Naive thymus-derived CD4-positive, alpha-beta T cell (primary cell): ENCODE results near the gene METAP2. TPM values are rescaled to one million over a fixed set of nuclear protein-coding genes. Genes with fewer than 3 reads are reported as not detected.
A peak's percentile ranks its signal among the peaks of the same experiment; 100 is the strongest.

Experiments used
- ATAC-seq: fragments of 150-1000 bp; cut with Tn5 transposase; 2 replicates; pipeline ENCODE4 v1.10.0; 2021; ENCODE audit warnings: mild to moderate bottlenecking, moderate library complexity
- CTCF ChIA-PET: fragments of 350-600 bp; sonication (Branson Sonifier 250); formaldehyde crosslinking; loops from one replicate; lab custom pipeline; 2021; ENCODE audit warnings: antibody characterized with exemption; lab: Charles Lee
- POLR2A ChIA-PET: fragments of 350-600 bp; sonication (Branson Sonifier 250); formaldehyde crosslinking; loops from one replicate; lab custom pipeline; 2021; ENCODE audit warnings: antibody characterized with exemption, inconsistent platforms; lab: Charles Lee
- DNase-seq, 9 donors: peaks; one replicate each; pipeline versions ENCODE4 v3.0.0 to v3.0.0-alpha.2; 2020 to 2022; ENCODE audit warnings: mixed read lengths in 1 of 9
- H3K27ac ChIP-seq: one replicate; pipeline ENCODE4 v1.7.0; 2013; ENCODE audit warnings: mild to moderate bottlenecking, low read depth, low read length, moderate library complexity
- H3K27me3 ChIP-seq, 2 donors: one replicate each; pipeline ENCODE4 v1.7.0; 2013; ENCODE audit warnings: low read length in 2 of 2, mild to moderate bottlenecking in 2 of 2, moderate library complexity in 2 of 2; ENCODE audit not compliant: control insufficient read depth in 2 of 2, insufficient read depth in 2 of 2
- H3K36me3 ChIP-seq, 3 experiments: 1 replicate in 2 of 3; 2 replicates in 1 of 3; pipeline ENCODE4 v1.7.0; 2013; ENCODE audit warnings: low read length in 3 of 3, mild to moderate bottlenecking in 3 of 3, moderate library complexity in 1 of 3; ENCODE audit not compliant: insufficient read depth in 3 of 3, control insufficient read depth in 2 of 3
- H3K4me1 ChIP-seq, 2 donors: one replicate each; pipeline ENCODE4 v1.7.0; 2013; ENCODE audit warnings: low read length in 2 of 2, mild to moderate bottlenecking in 2 of 2, moderate library complexity in 1 of 2; ENCODE audit not compliant: control insufficient read depth in 2 of 2, insufficient read depth in 2 of 2
- H3K4me3 ChIP-seq: 2 replicates; pipeline ENCODE4 v1.7.0; 2013; ENCODE audit warnings: mild to moderate bottlenecking, low read length
- H3K9me3 ChIP-seq, 3 experiments: 1 replicate in 2 of 3; 2 replicates in 1 of 3; pipeline ENCODE4 v1.7.0; 2013; ENCODE audit warnings: low read length in 3 of 3; ENCODE audit not compliant: control insufficient read depth in 2 of 3
- H3K27ac Mint-ChIP-seq, 9 donors: one replicate each; pipeline ENCODE4 v1.8.0; 2020 to 2022; ENCODE audit warnings: mixed read lengths in 9 of 9, mild to moderate bottlenecking in 8 of 9, moderate library complexity in 5 of 9, inconsistent platforms in 2 of 9
- H3K27me3 Mint-ChIP-seq, 5 donors: one replicate each; pipeline ENCODE4 v1.8.0; 2021 to 2022; ENCODE audit warnings: mixed read lengths in 5 of 5, mild to moderate bottlenecking in 1 of 5
- H3K36me3 Mint-ChIP-seq, 5 donors: one replicate each; pipeline ENCODE4 v1.8.0; 2020 to 2022; ENCODE audit warnings: mixed read lengths in 5 of 5, mild to moderate bottlenecking in 3 of 5, inconsistent platforms in 1 of 5
- H3K4me1 Mint-ChIP-seq, 7 donors: one replicate each; pipeline ENCODE4 v1.8.0; 2020 to 2022; ENCODE audit warnings: mixed read lengths in 7 of 7, mild to moderate bottlenecking in 3 of 7, inconsistent platforms in 1 of 7
- H3K4me3 Mint-ChIP-seq, 10 donors: one replicate each; pipeline ENCODE4 v1.8.0; 2020 to 2022; ENCODE audit warnings: mild to moderate bottlenecking in 10 of 10, mixed read lengths in 10 of 10, moderate library complexity in 6 of 10, inconsistent platforms in 2 of 10
- H3K9me3 Mint-ChIP-seq, 11 donors: one replicate each; pipeline ENCODE4 v1.8.0; 2020 to 2022; ENCODE audit warnings: mixed read lengths in 11 of 11, mild to moderate bottlenecking in 4 of 11, inconsistent platforms in 1 of 11, moderate library complexity in 1 of 11
- intact Hi-C, 2 donors: fragments of 100-400 bp; cut with micrococcal nuclease; formaldehyde crosslinking; loops; one replicate each; pipeline ENCODE4 v1.15.1; 2023
- polyA plus RNA-seq, 2 donors: library from polyadenylated mRNA; unstranded; fragments of 300-500 nt; fragmentation: Illumina TruSeq; gene quantifications; one replicate each; pipeline ENCODE4 v1.2.3, GENCODE V29; 2021
- total RNA-seq, 6 experiments: library from RNA in 5 of 6; stranded (reverse) in 5 of 6; gene quantifications; 1 replicate in 5 of 6; 2 replicates in 1 of 6; pipeline ENCODE4 v1.2.3 and lab custom pipeline; 2021 to 2026

METAP2 gene
- total and polyA plus RNA-seq, 7 experiments from 2014 or later = 37.8 to 79.9 (median 50.2) TPM

DNA sequence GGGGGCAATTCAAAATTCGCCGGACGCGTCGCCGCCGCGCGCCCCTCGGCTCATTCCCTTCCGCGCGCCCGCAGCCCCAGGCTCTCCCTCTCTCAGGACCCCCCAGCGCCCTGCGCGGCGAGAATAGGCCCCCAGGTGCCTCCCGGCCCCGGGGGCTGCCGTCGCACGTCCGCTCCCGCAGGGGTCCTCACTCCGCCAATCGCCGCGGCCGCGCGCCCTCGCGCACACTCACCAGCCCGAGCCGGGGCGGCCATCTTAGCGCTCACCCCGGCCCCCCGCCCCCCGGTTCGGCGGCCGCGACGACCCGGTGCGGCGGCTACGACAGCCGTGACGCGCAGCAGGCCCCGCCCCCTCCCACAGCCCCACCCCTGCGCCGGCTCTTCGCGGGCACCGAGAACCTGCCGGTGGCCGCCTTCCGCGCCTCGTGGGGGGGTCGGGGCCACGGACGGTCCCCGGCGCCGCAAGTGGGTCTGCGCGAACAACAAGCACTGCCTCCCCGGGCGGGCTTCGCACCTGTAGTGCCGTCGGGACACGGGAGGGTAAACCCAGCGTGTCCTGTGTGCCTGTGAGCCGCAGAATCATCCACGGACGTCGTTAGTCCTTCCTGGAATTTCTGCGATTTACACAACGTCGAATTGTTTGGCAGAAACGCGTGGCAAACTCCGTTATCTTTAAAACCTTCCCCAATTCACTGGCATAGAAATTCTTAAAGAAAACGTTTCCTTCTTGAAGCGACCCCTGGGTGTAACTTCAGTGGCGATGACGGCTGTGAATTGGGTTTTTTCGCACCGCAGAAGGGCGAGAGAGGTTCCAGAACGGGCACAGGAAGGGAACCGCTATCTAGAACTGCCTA is 74.8 kb downstream of the METAP2 start:
- ATAC-seq (peak; percentile 94), DNase-seq (peak; percentile 66 to 81 (median 77))
- no peaks in the 10 kb centered on the region for H3K27me3 ChIP-seq
- Mint-ChIP-seq H3K4me1 (peaks cover 36 to 73% (median 61%) of the 10 kb centered on the region in 7 donors), H3K27ac (peak overlapping the region; percentile 70 to 98 (median 94)), H3K27me3 (peaks cover 0 to 22% (median 7%) of the 10 kb centered on the region in 5 donors), H3K9me3 (peaks cover 0 to 6% (median 2%) of the 10 kb centered on the region in 11 donors), H3K36me3 (peaks cover 0 to 5% (median 0%) of the 10 kb centered on the region in 5 donors), H3K4me3 (peak overlapping the region; percentile 89 to 96 (median 94))
- no peaks in the 10 kb centered on the region for H3K9me3 ChIP-seq
- CTCF ChIA-PET = no interaction called here
- peaks cover 6 to 23% of the 10 kb centered on the region in 2 donors for H3K4me1 ChIP-seq
- intact Hi-C loops = loop anchor here (1.0 to 10.0 kb wide), 14 partner anchors 74 to 1874 kb away; partner anchors contain the start of genes FGD6 (in 2 of the 2), METAP2 (in 2 of the 2), NR2C1 (in 2 of the 2) and VEZT (in 2 of the 2)
- H3K27ac ChIP-seq = peak overlapping the region; percentile 96
- POLR2A ChIA-PET = interaction anchor here (1.6 to 1.7 kb wide), 2 partner anchors 73 to 75 kb away, joined by 4 to 14 read pairs; partner anchors contain the start of gene METAP2
- H3K36me3 ChIP-seq = peaks cover 0 to 8% (median 0%) of the 10 kb centered on the region in 3 experiments
- peak overlapping the region; percentile 75 for H3K4me3 ChIP-seq

DNA sequence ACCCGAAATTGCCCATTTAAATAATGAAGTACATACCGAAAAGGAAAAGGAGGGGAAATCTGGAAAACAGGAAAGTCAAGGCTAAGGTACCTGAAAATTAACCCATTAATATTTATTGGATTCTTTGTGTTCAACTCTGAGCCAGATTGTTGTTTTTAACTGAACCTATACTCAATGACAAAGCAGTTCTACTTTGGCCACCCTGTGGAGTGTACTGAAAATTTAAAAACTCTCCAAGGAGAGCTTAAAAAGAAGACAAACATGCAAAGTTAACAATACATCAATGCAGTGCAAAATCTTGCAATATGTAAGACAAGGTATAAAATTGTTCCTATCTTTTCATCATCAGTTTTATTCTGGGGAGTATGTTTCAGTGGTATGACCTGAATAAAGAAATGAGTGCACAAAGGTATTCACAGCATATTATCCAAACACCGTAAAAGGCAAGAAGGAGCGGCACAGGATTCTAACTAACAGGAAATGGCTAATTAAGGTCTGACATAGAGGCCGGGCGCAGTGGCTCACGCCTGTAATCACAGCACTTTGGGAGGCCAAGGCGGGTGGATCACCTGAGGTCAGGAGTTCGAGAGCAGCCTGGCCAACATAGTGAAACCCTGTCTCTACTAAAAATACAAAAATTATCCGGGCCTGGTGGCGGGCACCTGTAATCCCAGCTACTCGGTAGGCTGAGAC is 75.6 kb downstream of the METAP2 start:
- ATAC-seq (no peak), DNase-seq (peak in 1 of 9 donors; percentile 25)
- H3K4me1 ChIP-seq = peaks cover 6 to 30% of the 10 kb centered on the region in 2 donors
- Mint-ChIP-seq H3K9me3 (peaks cover 0 to 6% (median 2%) of the 10 kb centered on the region in 11 donors), H3K4me1 (peaks cover 36 to 81% (median 69%) of the 10 kb centered on the region in 7 donors), H3K27me3 (peaks cover 0 to 22% (median 7%) of the 10 kb centered on the region in 5 donors), H3K36me3 (peaks cover 0 to 5% (median 0%) of the 10 kb centered on the region in 5 donors), H3K4me3 (peak overlapping the region; percentile 89 to 96 (median 94)), H3K27ac (peak overlapping the region; percentile 69 to 98 (median 93))
- peak overlapping the region; percentile 75 for H3K4me3 ChIP-seq
- CTCF ChIA-PET = no interaction called here
- H3K27me3 ChIP-seq = no peaks in the 10 kb centered on the region
- peaks cover 0 to 8% (median 0%) of the 10 kb centered on the region in 3 experiments for H3K36me3 ChIP-seq
- POLR2A ChIA-PET = interaction anchor here (1.4 kb wide), 1 partner anchor 76 kb away, joined by 5 read pairs; the partner anchor contains the start of gene METAP2
- intact Hi-C loops = loop anchor here (2.0 to 10.0 kb wide), 10 partner anchors 75 to 1977 kb away; partner anchors contain the start of genes NEDD1 (in 2 of the 2), CEP83 (in 1 of the 2), CRADD (in 1 of the 2) and FGD6 (in 1 of the 2)
- no peaks in the 10 kb centered on the region for H3K9me3 ChIP-seq
- peak overlapping the region; percentile 96 for H3K27ac ChIP-seq

DNA sequence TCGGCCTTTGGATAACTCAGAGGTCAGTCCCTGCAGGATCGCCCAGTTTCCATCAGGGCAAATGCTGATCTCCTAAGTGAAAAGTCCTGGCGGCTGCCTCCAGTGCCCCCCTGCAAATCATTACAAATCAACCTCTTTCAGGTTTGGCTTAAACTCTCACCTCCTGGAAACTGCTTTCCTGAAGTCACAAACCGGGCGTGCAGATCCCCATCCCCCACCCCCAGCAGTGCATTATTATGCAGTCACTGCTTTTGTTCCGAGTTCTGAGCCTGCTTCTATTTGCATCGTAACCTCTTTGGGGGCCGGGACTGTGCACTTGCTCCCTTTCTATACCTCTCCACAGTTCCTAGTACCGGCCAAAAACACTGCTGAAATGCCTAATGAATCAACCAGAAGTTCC is 77.4 kb downstream of the METAP2 start, which contains the start of gene USP44:
Gene USP44 (minus strand): TSS at position 172 of the 400 bp plus-strand sequence. CDS start 17,220 bp downstream, outside the sequence.
- peaks cover 36 to 77% (median 61%) of the 10 kb centered on the region in 7 donors for H3K4me1 Mint-ChIP-seq
- DNase-seq = peak in 1 of 9 donors; percentile 25
- H3K27me3 ChIP-seq = no peaks in the 10 kb centered on the region
- H3K9me3 Mint-ChIP-seq = peaks cover 0 to 6% (median 2%) of the 10 kb centered on the region in 11 donors
- H3K27me3 Mint-ChIP-seq = peaks cover 0 to 22% (median 7%) of the 10 kb centered on the region in 5 donors
- no peak for ATAC-seq
- H3K36me3 Mint-ChIP-seq = peaks cover 0 to 5% (median 0%) of the 10 kb centered on the region in 5 donors
- intact Hi-C loops = loop anchor here in 1 of 2 donors (5.0 kb wide), 2 partner anchors 1356 to 1979 kb away; partner anchors contain the start of genes NEDD1 and SOCS2
- H3K36me3 ChIP-seq = peaks cover 0 to 8% (median 0%) of the 10 kb centered on the region in 3 experiments
- H3K4me1 ChIP-seq = peaks cover 6 to 33% of the 10 kb centered on the region in 2 donors
- ChIA-PET POLR2A (interaction anchor here (0.9 to 1.4 kb wide), 2 partner anchors 77 to 78 kb away, joined by 4 to 5 read pairs; partner anchors contain the start of gene METAP2), CTCF (no interaction called here)
- H3K27ac Mint-ChIP-seq = peak within 1 kb of the TSS; percentile 68 to 97 (median 90)
- H3K4me3 ChIP-seq = peak within 1 kb of the TSS; percentile 28
- no peaks in the 10 kb centered on the region for H3K9me3 ChIP-seq
- H3K4me3 Mint-ChIP-seq = peak within 1 kb of the TSS in 9 of 10 donors; percentile 64 to 96 (median 85)
- peak within 1 kb of the TSS; percentile 66 for H3K27ac ChIP-seq

DNA sequence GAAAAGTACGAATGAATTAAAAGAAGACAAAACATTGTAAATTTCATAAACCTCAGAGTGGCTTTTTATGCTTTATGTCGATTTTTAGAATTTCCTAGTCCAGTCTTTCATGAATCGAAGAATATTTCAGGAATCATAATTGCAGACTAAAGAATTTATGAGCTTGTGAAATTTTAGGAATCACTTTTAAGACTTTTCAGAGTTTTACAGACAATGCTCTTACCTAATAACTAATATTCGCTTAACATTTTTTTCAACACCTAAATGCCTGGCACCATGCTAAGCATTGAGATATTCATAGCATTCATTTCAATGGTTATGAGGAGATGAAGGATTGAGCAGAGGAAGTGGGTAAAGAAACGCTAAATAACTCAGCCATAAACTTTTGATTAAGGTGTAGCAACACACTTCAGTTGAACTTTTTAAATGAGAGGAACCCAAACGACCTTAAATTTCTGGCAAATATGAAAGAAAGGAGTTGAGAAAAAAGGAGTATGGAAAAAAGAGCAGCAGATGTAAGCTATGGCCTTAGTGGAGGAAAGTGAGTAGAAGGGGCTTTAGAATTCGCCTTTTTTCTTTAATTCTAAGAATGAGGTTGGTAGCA is 78.1 kb downstream of the METAP2 start:
- intact Hi-C loops = loop anchor here in 1 of 2 donors (2.0 to 5.0 kb wide), 3 partner anchors 15 to 1980 kb away; partner anchors contain the start of genes NEDD1 and SOCS2
- H3K36me3 ChIP-seq = peaks cover 0 to 8% (median 0%) of the 10 kb centered on the region in 3 experiments
- H3K27ac Mint-ChIP-seq = peak overlapping the region; percentile 68 to 97 (median 90)
- H3K27me3 Mint-ChIP-seq = peaks cover 0 to 16% (median 6%) of the 10 kb centered on the region in 5 donors
- peaks cover 29 to 70% (median 54%) of the 10 kb centered on the region in 7 donors for H3K4me1 Mint-ChIP-seq
- H3K9me3 Mint-ChIP-seq = peaks cover 0 to 6% (median 2%) of the 10 kb centered on the region in 11 donors
- peak overlapping the region; percentile 28 for H3K4me3 ChIP-seq
- H3K4me3 Mint-ChIP-seq = peak overlapping the region in 9 of 10 donors; percentile 64 to 96 (median 85)
- peak overlapping the region; percentile 66 for H3K27ac ChIP-seq
- ATAC-seq (no peak), DNase-seq (peak in 7 of 9 donors; percentile 15 to 67 (median 52))
- H3K27me3 ChIP-seq = no peaks in the 10 kb centered on the region
- peaks cover 0 to 5% (median 0%) of the 10 kb centered on the region in 5 donors for H3K36me3 Mint-ChIP-seq
- ChIA-PET POLR2A (interaction anchor here (0.9 to 1.2 kb wide), 2 partner anchors 19 to 78 kb away, joined by 3 to 4 read pairs; partner anchors contain the start of gene METAP2), CTCF (interaction anchor here (0.5 kb wide), 1 partner anchor 18 kb away, joined by 3 read pairs; no protein-coding TSS in a partner anchor)
- H3K4me1 ChIP-seq = peaks cover 6 to 33% of the 10 kb centered on the region in 2 donors
- no peaks in the 10 kb centered on the region for H3K9me3 ChIP-seq

DNA sequence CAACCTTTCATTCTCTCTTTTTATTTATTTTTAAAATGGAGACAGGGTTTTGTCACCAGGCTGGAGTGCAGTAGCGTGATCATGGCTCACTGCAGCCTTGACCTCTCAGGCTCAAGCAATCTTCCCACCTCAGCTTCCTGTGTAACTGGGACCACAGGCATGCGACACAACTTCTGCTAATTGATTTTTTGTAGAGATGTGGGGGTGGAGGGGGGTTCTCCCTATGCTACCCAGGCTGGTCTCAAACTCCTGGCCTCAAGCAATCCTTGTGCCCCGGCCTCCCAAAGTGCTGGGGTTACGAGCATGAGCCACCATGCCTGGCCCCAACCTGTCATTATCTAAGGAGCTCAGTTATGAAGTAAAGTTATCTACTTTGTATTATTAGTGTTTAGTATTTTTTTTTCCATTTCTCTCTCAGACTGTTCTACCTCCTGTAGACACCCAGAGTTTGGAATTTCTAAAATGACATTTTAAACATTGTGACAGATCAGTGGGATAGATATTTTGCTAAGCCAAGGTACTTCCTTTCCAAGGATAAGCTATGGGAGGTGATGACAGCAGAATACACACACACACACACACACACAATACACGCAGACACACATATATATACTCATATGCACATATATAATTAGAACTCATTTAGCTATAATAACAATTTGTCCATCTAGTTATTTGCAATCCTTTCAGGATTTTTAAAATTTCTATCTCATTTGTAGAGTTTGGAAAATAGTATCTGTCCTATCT is 79.4 kb downstream of the METAP2 start:
- Histone ChIP-seq H3K4me3 (no peak overlapping the region), H3K9me3 (no peaks in the 10 kb centered on the region), H3K27ac (peak overlapping the region; percentile 66), H3K27me3 (no peaks in the 10 kb centered on the region), H3K4me1 (peaks cover 0 to 33% of the 10 kb centered on the region in 2 donors), H3K36me3 (peaks cover 0 to 2% (median 0%) of the 10 kb centered on the region in 3 experiments)
- ChIA-PET CTCF (interaction anchor here (0.9 to 1.2 kb wide), 4 partner anchors 12 to 29 kb away, joined by 3 to 7 read pairs (median 3); no protein-coding TSS in a partner anchor), POLR2A (interaction anchor here (1.0 to 2.1 kb wide), 2 partner anchors 18 to 80 kb away, joined by 7 read pairs; partner anchors contain the start of gene METAP2)
- Mint-ChIP-seq H3K4me3 (peak overlapping the region in 9 of 10 donors; percentile 49 to 96 (median 85)), H3K27ac (peak overlapping the region; percentile 26 to 97 (median 90)), H3K9me3 (peaks cover 0 to 6% (median 0%) of the 10 kb centered on the region in 11 donors), H3K4me1 (peaks cover 22 to 61% (median 44%) of the 10 kb centered on the region in 7 donors), H3K36me3 (peaks cover 0 to 5% (median 0%) of the 10 kb centered on the region in 5 donors), H3K27me3 (peaks cover 0 to 8% (median 0%) of the 10 kb centered on the region in 5 donors)
- DNase-seq = no peak
- intact Hi-C loops = loop anchor here in 1 of 2 donors (2.0 to 5.0 kb wide), 3 partner anchors 13 to 1981 kb away; partner anchors contain the start of genes NEDD1 and SOCS2
- no peak for ATAC-seq
